CD4-positive, CD25-positive, alpha-beta regulatory T cell (primary cell): Measurements from ENCODE around the gene MRPL24. TPM values are rescaled to one million over a fixed set of nuclear protein-coding genes. Genes with fewer than 3 reads are reported as not detected.

Experiments used
- ATAC-seq, 2 donors: fragments of 150-1000 bp; cut with Tn5 transposase; one replicate each; pipeline ENCODE4 v1.10.0; 2021; ENCODE audit warnings: low read depth in 2 of 2, moderate number of reproducible peaks in 2 of 2, moderate library complexity in 1 of 2
- DNase-seq, 3 donors: peaks; one replicate each; pipeline versions ENCODE4 v3.0.0 to v3.0.0-alpha.2; 2012 to 2022; ENCODE audit warnings: mixed read lengths in 1 of 3
- H3K27ac ChIP-seq: one replicate; pipeline ENCODE4 v1.7.0; 2013; ENCODE audit warnings: mild to moderate bottlenecking, low read length; ENCODE audit not compliant: insufficient read depth, poor library complexity, severe bottlenecking
- H3K27me3 ChIP-seq: one replicate; pipeline ENCODE4 v1.7.0; 2013; ENCODE audit warnings: low read length; ENCODE audit not compliant: control insufficient read depth, insufficient read depth
- H3K36me3 ChIP-seq: one replicate; pipeline ENCODE4 v1.7.0; 2013; ENCODE audit warnings: mild to moderate bottlenecking, low read length, moderate library complexity; ENCODE audit not compliant: control insufficient read depth, insufficient read depth
- H3K4me1 ChIP-seq: 2 replicates; pipeline ENCODE4 v1.7.0; 2013; ENCODE audit warnings: mild to moderate bottlenecking, low read length; ENCODE audit not compliant: insufficient read depth, control insufficient read depth, poor library complexity, severe bottlenecking
- H3K4me3 ChIP-seq: one replicate; pipeline ENCODE4 v1.7.0; 2013; ENCODE audit warnings: low read depth, mild to moderate bottlenecking, low read length, moderate library complexity
- H3K9me3 ChIP-seq, 2 experiments: 1 replicate in 1 of 2; 2 replicates in 1 of 2; pipeline ENCODE4 v1.7.0; 2013; ENCODE audit warnings: low read length in 2 of 2, mild to moderate bottlenecking in 1 of 2, moderate library complexity in 1 of 2; ENCODE audit not compliant: control insufficient read depth in 2 of 2
- H3K27ac Mint-ChIP-seq, 3 donors: one replicate each; pipeline ENCODE4 v1.8.0; 2020 to 2022; ENCODE audit warnings: mild to moderate bottlenecking in 3 of 3, mixed read lengths in 3 of 3, moderate library complexity in 2 of 3
- H3K27me3 Mint-ChIP-seq: one replicate; pipeline ENCODE4 v1.8.0; 2022; ENCODE audit warnings: mild to moderate bottlenecking, mixed read lengths
- H3K36me3 Mint-ChIP-seq: one replicate; pipeline ENCODE4 v1.8.0; 2020; ENCODE audit warnings: mixed read lengths
- H3K4me1 Mint-ChIP-seq, 4 donors: one replicate each; pipeline ENCODE4 v1.8.0; 2020 to 2022; ENCODE audit warnings: mixed read lengths in 4 of 4, mild to moderate bottlenecking in 1 of 4
- H3K4me3 Mint-ChIP-seq, 4 donors: one replicate each; pipeline ENCODE4 v1.8.0; 2020 to 2022; ENCODE audit warnings: mild to moderate bottlenecking in 4 of 4, mixed read lengths in 4 of 4, moderate library complexity in 3 of 4
- H3K9me3 Mint-ChIP-seq, 7 donors: one replicate each; pipeline ENCODE4 v1.8.0; 2020 to 2022; ENCODE audit warnings: mixed read lengths in 7 of 7, mild to moderate bottlenecking in 3 of 7, moderate library complexity in 2 of 7
- polyA plus RNA-seq, 4 donors: library from polyadenylated mRNA; unstranded; fragments of 300-500 nt; fragmentation: Illumina TruSeq; gene quantifications; one replicate each; pipeline ENCODE4 v1.2.3, GENCODE V29; 2021
- total RNA-seq: library from RNA; stranded (reverse); gene quantifications from one replicate; pipeline ENCODE4 v1.2.3, GENCODE V29; 2022

Gene MRPL24
- total and polyA plus RNA-seq, 5 donors from 2014 or later = 18.2 to 86.4 (median 77.7) TPM

- ATAC-seq (no peak), DNase-seq (no peak)
- Mint-ChIP-seq H3K9me3 (peaks cover 0 to 2% (median 0%) of the 10 kb centered on the region in 7 donors), H3K36me3 (peaks cover 24% of the 10 kb centered on the region), H3K4me1 (peaks cover 19 to 72% (median 56%) of the 10 kb centered on the region in 4 donors), H3K27ac (peak overlapping the region; percentile 38 to 47 (median 45)), H3K27me3 (no peaks in the 10 kb centered on the region), H3K4me3 (peak overlapping the region in 3 of 4 donors; percentile 52 to 90 (median 74))
- no peaks in the 10 kb centered on the region for H3K9me3 ChIP-seq
- H3K27ac ChIP-seq = peak overlapping the region; percentile 83
- peaks cover 59% of the 10 kb centered on the region for H3K4me1 ChIP-seq
- H3K36me3 ChIP-seq = peaks cover 23% of the 10 kb centered on the region
- no peak overlapping the region for H3K4me3 ChIP-seq
- no peaks in the 10 kb centered on the region for H3K27me3 ChIP-seq
Measured at GRCh38 chr1:156745881-156746280, 5.0 kb upstream of the MRPL24 start.

GRCh38 chr1:156744786-156745419 is 4.0 kb upstream of the MRPL24 start:
- H3K27me3 Mint-ChIP-seq = no peaks in the 10 kb centered on the region
- H3K36me3 Mint-ChIP-seq = peaks cover 27% of the 10 kb centered on the region
- Histone ChIP-seq H3K27ac (no peak overlapping the region), H3K27me3 (no peaks in the 10 kb centered on the region), H3K4me1 (peaks cover 59% of the 10 kb centered on the region), H3K36me3 (peaks cover 23% of the 10 kb centered on the region), H3K9me3 (no peaks in the 10 kb centered on the region), H3K4me3 (no peak overlapping the region)
- peaks cover 0 to 2% (median 0%) of the 10 kb centered on the region in 7 donors for H3K9me3 Mint-ChIP-seq
- peak overlapping the region in 2 of 3 donors; percentile 43 to 51 for H3K27ac Mint-ChIP-seq
- no peak for DNase-seq
- peak overlapping the region in 2 of 4 donors; percentile 73 to 75 for H3K4me3 Mint-ChIP-seq
- no peak for ATAC-seq
- H3K4me1 Mint-ChIP-seq = peaks cover 19 to 74% (median 55%) of the 10 kb centered on the region in 4 donors

DNA sequence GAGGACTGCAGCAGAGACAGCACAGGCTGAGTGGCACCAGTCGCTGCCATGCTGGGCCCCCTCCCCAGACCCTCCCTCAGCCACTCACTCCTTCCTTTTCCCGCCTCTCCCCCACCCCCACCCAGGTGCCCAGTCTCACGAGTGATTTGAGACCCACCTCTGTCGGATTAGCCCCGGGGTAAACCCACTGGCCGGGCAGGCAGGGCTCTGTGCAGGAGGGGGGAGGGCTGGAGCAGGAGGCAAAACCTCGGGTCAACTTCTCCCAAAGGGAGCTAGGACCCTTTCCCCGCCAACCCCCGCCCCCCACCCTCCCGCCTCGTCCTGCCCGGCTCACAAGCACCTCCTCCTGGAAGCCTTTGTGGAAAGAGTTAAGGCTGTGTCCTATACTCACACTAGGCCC is 3.5 kb upstream of the MRPL24 start:
- Histone ChIP-seq H3K27me3 (no peaks in the 10 kb centered on the region), H3K4me3 (no peak overlapping the region), H3K9me3 (no peaks in the 10 kb centered on the region), H3K27ac (no peak overlapping the region), H3K4me1 (peaks cover 53% of the 10 kb centered on the region), H3K36me3 (peaks cover 23% of the 10 kb centered on the region)
- peak overlapping the region in 1 of 3 donors; percentile 43 for H3K27ac Mint-ChIP-seq
- H3K36me3 Mint-ChIP-seq = peaks cover 27% of the 10 kb centered on the region
- peaks cover 0 to 2% (median 0%) of the 10 kb centered on the region in 7 donors for H3K9me3 Mint-ChIP-seq
- H3K4me3 Mint-ChIP-seq = no peak overlapping the region
- no peaks in the 10 kb centered on the region for H3K27me3 Mint-ChIP-seq
- ATAC-seq = no peak
- no peak for DNase-seq
- H3K4me1 Mint-ChIP-seq = peaks cover 19 to 69% (median 52%) of the 10 kb centered on the region in 4 donors

- H3K36me3 Mint-ChIP-seq = peaks cover 27% of the 10 kb centered on the region
- DNase-seq (no peak), ATAC-seq (no peak)
- peak overlapping the region in 1 of 4 donors; percentile 6 for H3K4me3 Mint-ChIP-seq
- H3K9me3 Mint-ChIP-seq = peaks cover 0 to 2% (median 0%) of the 10 kb centered on the region in 7 donors
- no peak overlapping the region for H3K4me3 ChIP-seq
- H3K27ac ChIP-seq = no peak overlapping the region
- no peaks in the 10 kb centered on the region for H3K27me3 ChIP-seq
- H3K4me1 Mint-ChIP-seq = peaks cover 12 to 69% (median 49%) of the 10 kb centered on the region in 4 donors
- peaks cover 23% of the 10 kb centered on the region for H3K36me3 ChIP-seq
- H3K27me3 Mint-ChIP-seq = no peaks in the 10 kb centered on the region
- peak overlapping the region in 1 of 3 donors; percentile 20 for H3K27ac Mint-ChIP-seq
- H3K9me3 ChIP-seq = no peaks in the 10 kb centered on the region
- H3K4me1 ChIP-seq = peaks cover 46% of the 10 kb centered on the region
Measured at GRCh38 chr1:156743367-156744302, 2.7 kb upstream of the MRPL24 start.

DNA sequence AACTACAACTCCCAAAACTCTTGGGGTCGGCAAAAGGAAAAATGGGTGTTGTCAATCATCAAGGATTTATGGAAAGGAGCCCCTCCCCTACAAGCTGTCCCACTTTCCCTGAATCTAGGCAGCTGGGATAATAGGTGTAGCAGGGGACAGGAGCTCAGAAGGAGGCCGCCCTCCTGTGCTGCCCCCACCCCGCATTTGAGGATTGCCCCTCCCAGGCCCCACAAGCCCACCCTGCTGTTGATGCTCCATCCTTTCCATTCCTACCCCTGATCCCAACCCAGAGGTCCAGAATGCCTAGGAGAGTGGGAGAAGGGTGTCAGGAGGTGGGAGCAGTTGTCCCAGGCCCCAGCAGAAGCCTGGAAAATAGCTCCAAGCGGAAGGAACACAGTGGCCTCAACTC is 1.9 kb upstream of the MRPL24 start:
- no peak overlapping the region for H3K4me3 ChIP-seq
- H3K36me3 ChIP-seq = peaks cover 23% of the 10 kb centered on the region
- DNase-seq (no peak), ATAC-seq (no peak)
- H3K27ac Mint-ChIP-seq = peak overlapping the region in 1 of 3 donors; percentile 20
- peaks cover 34% of the 10 kb centered on the region for H3K36me3 Mint-ChIP-seq
- peaks cover 38% of the 10 kb centered on the region for H3K4me1 ChIP-seq
- peaks cover 8 to 61% (median 42%) of the 10 kb centered on the region in 4 donors for H3K4me1 Mint-ChIP-seq
- H3K27me3 Mint-ChIP-seq = no peaks in the 10 kb centered on the region
- no peak overlapping the region for H3K27ac ChIP-seq
- H3K9me3 Mint-ChIP-seq = peaks cover 0 to 2% (median 0%) of the 10 kb centered on the region in 7 donors
- no peaks in the 10 kb centered on the region for H3K9me3 ChIP-seq
- no peaks in the 10 kb centered on the region for H3K27me3 ChIP-seq
- H3K4me3 Mint-ChIP-seq = peak overlapping the region in 2 of 4 donors; percentile 6 to 48

DNA sequence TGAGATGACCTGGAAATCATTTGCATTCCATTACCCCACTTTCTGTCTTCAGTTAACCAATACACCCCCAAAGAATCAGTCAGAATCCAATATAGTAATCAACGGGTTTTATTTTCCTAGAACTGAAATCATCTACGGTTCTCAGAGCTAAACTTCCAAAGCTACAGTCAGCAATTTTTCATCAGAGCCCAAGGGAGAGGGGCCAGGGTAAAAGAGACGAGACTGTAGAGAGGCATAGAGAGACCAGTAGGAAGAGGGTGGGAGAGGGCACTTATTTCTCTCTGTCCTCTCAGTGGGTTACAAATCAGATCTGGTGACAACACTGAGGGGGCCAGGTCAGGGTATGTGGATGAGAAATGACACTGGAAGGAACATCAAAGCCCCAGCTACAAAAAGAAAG is 1.1 kb upstream of the MRPL24 start:
- H3K27me3 Mint-ChIP-seq = no peaks in the 10 kb centered on the region
- no peaks in the 10 kb centered on the region for H3K9me3 ChIP-seq
- H3K4me1 ChIP-seq = peaks cover 31% of the 10 kb centered on the region
- peak overlapping the region; percentile 60 for H3K4me3 ChIP-seq
- H3K36me3 ChIP-seq = peaks cover 23% of the 10 kb centered on the region
- H3K27ac ChIP-seq = peak overlapping the region; percentile 91
- no peaks in the 10 kb centered on the region for H3K27me3 ChIP-seq
- H3K4me1 Mint-ChIP-seq = peaks cover 3 to 55% (median 37%) of the 10 kb centered on the region in 4 donors
- H3K36me3 Mint-ChIP-seq = peaks cover 38% of the 10 kb centered on the region
- peak overlapping the region; percentile 92 to 99 (median 98) for H3K27ac Mint-ChIP-seq
- DNase-seq (no peak), ATAC-seq (no peak)
- H3K9me3 Mint-ChIP-seq = peaks cover 0 to 2% (median 0%) of the 10 kb centered on the region in 7 donors
- H3K4me3 Mint-ChIP-seq = peak overlapping the region; percentile 48 to 97 (median 74)

DNA sequence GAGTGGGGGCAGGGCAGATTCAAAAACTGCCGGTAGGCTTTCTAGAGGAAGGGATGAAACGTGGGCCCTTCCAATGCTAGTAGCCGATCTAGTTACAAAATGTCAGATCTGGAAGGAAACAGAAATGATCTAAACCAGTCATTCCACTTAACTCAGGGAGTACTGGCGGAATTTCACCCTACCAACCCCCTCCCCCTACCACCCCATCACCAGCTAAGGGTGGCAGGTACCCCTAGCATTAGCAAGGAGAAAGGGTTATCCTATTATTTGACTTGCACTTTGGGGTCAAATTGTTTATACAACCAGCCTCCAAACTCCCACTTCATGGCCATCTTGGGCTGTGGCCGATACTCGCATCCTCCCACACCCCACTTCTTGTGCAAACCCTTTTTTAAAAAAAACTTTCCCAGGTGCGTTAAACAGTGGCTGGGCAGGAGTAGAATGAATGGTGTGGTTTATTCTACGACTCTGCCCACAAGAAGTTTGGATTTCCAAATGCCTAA is 644 bp upstream of the MRPL24 start:
- Histone ChIP-seq H3K9me3 (no peaks in the 10 kb centered on the region), H3K4me1 (peaks cover 26% of the 10 kb centered on the region), H3K4me3 (peak overlapping the region; percentile 60), H3K36me3 (peaks cover 28% of the 10 kb centered on the region), H3K27ac (peak overlapping the region; percentile 91), H3K27me3 (no peaks in the 10 kb centered on the region)
- peak overlapping the region; percentile 90 to 97 (median 94) for H3K4me3 Mint-ChIP-seq
- H3K36me3 Mint-ChIP-seq = peaks cover 38% of the 10 kb centered on the region
- H3K4me1 Mint-ChIP-seq = peaks cover 3 to 55% (median 36%) of the 10 kb centered on the region in 4 donors
- no peak for ATAC-seq
- peak overlapping the region; percentile 92 to 99 (median 98) for H3K27ac Mint-ChIP-seq
- H3K27me3 Mint-ChIP-seq = no peaks in the 10 kb centered on the region
- no peak for DNase-seq
- H3K9me3 Mint-ChIP-seq = peaks cover 0 to 2% (median 0%) of the 10 kb centered on the region in 7 donors
